GM18520 (cell line): ENCODE data around the gene LTBP3.
A peak's percentile ranks its signal among the peaks of the same experiment; 100 is the strongest.

Source experiments
- ATAC-seq: cut with Tn5 transposase; IDR thresholded peaks from one replicate; pipeline ENCODE4 v1.9.1; 2021; ENCODE audit not compliant: unreplicated experiment

LTBP3 gene

GRCh38 chr11:65498727-65498976 lies 59.5 kb downstream of the LTBP3 start:
- ATAC-seq: no peak

GRCh38 chr11:65498042-65498726 lies 60.0 kb downstream of the LTBP3 start:
- no peak for ATAC-seq

GRCh38 chr11:65497141-65498041 lies 60.8 kb downstream of the LTBP3 start:
- peak; percentile 42 for ATAC-seq

- peak; percentile 4 for ATAC-seq
Observed at GRCh38 chr11:65496304-65497140, 61.6 kb downstream of the LTBP3 start.

- no peak for ATAC-seq
Observed at GRCh38 chr11:65493367-65494176, 64.6 kb downstream of the LTBP3 start.

- ATAC-seq: no peak
Observed at GRCh38 chr11:65492637-65493366, 65.4 kb downstream of the LTBP3 start.

GRCh38 chr11:65492387-65492636 lies 65.8 kb downstream of the LTBP3 start:
- no peak for ATAC-seq

GRCh38 chr11:65491614-65492386 lies 66.4 kb downstream of the LTBP3 start:
- no peak for ATAC-seq

- ATAC-seq: no peak
Observed at GRCh38 chr11:65491163-65491465, 67.0 kb downstream of the LTBP3 start.

- ATAC-seq: no peak
Observed at GRCh38 chr11:65489706-65490320, 68.3 kb downstream of the LTBP3 start.

- no peak for ATAC-seq
Observed at GRCh38 chr11:65489035-65489705, 69.0 kb downstream of the LTBP3 start.
